Lower leg skin (tissue), 3 donors: ENCODE data around the gene ZNF460.

ENCODE experiments used
- CTCF ChIP-seq, 3 donors: fragments of 450-650 bp; IDR thresholded peaks; one replicate each; pipeline ENCODE4 v1.5.1; 2016; ENCODE audit warnings: antibody characterized with exemption in 3 of 3, mild to moderate bottlenecking in 3 of 3, moderate library complexity in 2 of 3
- POLR2A ChIP-seq, 2 donors: fragments of 450-650 bp; IDR thresholded peaks; one replicate each; pipeline ENCODE4 v1.6.1; 2016 to 2017; ENCODE audit warnings: antibody characterized with exemption in 2 of 2, mild to moderate bottlenecking in 1 of 2, moderate library complexity in 1 of 2

GRCh38 chr19:57321116-57321515 lies 40.8 kb downstream of the ZNF460 start:
- TF ChIP-seq POLR2A (IDR thresholded peaks at IDR 0.05) (no peak), CTCF (IDR thresholded peaks at IDR 0.05) (no peak)
